GM21447 (cell line): ENCODE data around the gene ZNF407.

ENCODE experiments used
- ATAC-seq: cut with Tn5 transposase; IDR thresholded peaks from one replicate; pipeline ENCODE4 v1.9.1; 2021; ENCODE audit not compliant: unreplicated experiment

ZNF407 gene

GRCh38 chr18:75064513-75064905, 466.8 kb downstream of the ZNF407 start:
- no peak for ATAC-seq

GRCh38 chr18:75065251-75066000, 467.8 kb downstream of the ZNF407 start:
- ATAC-seq, result no peak

- no peak for ATAC-seq
Measured at GRCh38 chr18:75066021-75066880, 468.6 kb downstream of the ZNF407 start.

GRCh38 chr18:75066936-75067335, 469.3 kb downstream of the ZNF407 start:
- no peak for ATAC-seq

- ATAC-seq, result no peak
Measured at GRCh38 chr18:75067996-75068645, 470.5 kb downstream of the ZNF407 start.

GRCh38 chr18:75068682-75069435, 471.2 kb downstream of the ZNF407 start:
- no peak for ATAC-seq

GRCh38 chr18:75070235-75070624, 472.6 kb downstream of the ZNF407 start:
- ATAC-seq, result no peak

- ATAC-seq, result peak; percentile 84
Measured at GRCh38 chr18:75070625-75071483, 473.2 kb downstream of the ZNF407 start.

- ATAC-seq, result no peak
Measured at GRCh38 chr18:75071484-75071785, 473.8 kb downstream of the ZNF407 start.

- no peak for ATAC-seq
Measured at GRCh38 chr18:75071866-75072671, 474.4 kb downstream of the ZNF407 start.

GRCh38 chr18:75072672-75073371, 475.2 kb downstream of the ZNF407 start:
- ATAC-seq, result no peak

GRCh38 chr18:75073654-75074053, 476.0 kb downstream of the ZNF407 start:
- no peak for ATAC-seq

- no peak for ATAC-seq
Measured at GRCh38 chr18:75074196-75075015, 476.7 kb downstream of the ZNF407 start.

GRCh38 chr18:75075016-75075305, 477.3 kb downstream of the ZNF407 start:
- ATAC-seq, result no peak

- ATAC-seq, result no peak
Measured at GRCh38 chr18:75075429-75075841, 477.8 kb downstream of the ZNF407 start.

GRCh38 chr18:75076286-75076685, 478.6 kb downstream of the ZNF407 start:
- no peak for ATAC-seq

GRCh38 chr18:75081486-75081885, 483.8 kb downstream of the ZNF407 start:
- ATAC-seq, result no peak

- no peak for ATAC-seq
Measured at GRCh38 chr18:75083131-75083530, 485.5 kb downstream of the ZNF407 start.
